ENCODE measurements around the gene IFITM10.

IFITM10 gene

GRCh38 chr11:1763336-1763795 lies 13.0 kb upstream of the IFITM10 start:
- in situ Hi-C loops (cut with HindIII; ENCODE audit: low sequenced_read_pairs) = no loop called here

GRCh38 chr11:1762537-1763302 lies 12.3 kb upstream of the IFITM10 start:
- TF ChIP-seq CTCF (IDR thresholded peaks at IDR 0.05; ENCODE audit: low read depth, low read length) = no peak
- H3K4me3 ChIP-seq (ENCODE audit: low read depth, low read length) = peak overlapping the region; percentile 65
- DNase-seq (ENCODE audit: low read depth, low spot score) = no peak
- in situ Hi-C loops (cut with HindIII; ENCODE audit: low sequenced_read_pairs) = no loop called here

More at GRCh38 chr11:1763336-1763795, 13.0 kb upstream of the IFITM10 start:
- peak overlapping the region; percentile 65 for H3K4me3 ChIP-seq (ENCODE audit: low read depth, low read length)
- TF ChIP-seq CTCF (IDR thresholded peaks at IDR 0.05; ENCODE audit: low read depth, low read length) = no peak
- DNase-seq (ENCODE audit: low read depth, low spot score) = no peak

- TF ChIP-seq CTCF (IDR thresholded peaks at IDR 0.05; ENCODE audit: low read depth, low read length) = no peak
- DNase-seq (ENCODE audit: low read depth, low spot score) = no peak
- peak overlapping the region; percentile 65 for H3K4me3 ChIP-seq (ENCODE audit: low read depth, low read length)
- in situ Hi-C loops (cut with HindIII; ENCODE audit: low sequenced_read_pairs) = no loop called here
Observed at GRCh38 chr11:1761857-1762536, 11.6 kb upstream of the IFITM10 start.

GRCh38 chr11:1761110-1761856 lies 10.9 kb upstream of the IFITM10 start:
- TF ChIP-seq CTCF (IDR thresholded peaks at IDR 0.05; ENCODE audit: low read depth, low read length) = no peak
- no peak for DNase-seq (ENCODE audit: low read depth, low spot score)
- H3K4me3 ChIP-seq (ENCODE audit: low read depth, low read length) = no peak overlapping the region

GRCh38 chr11:1760351-1761109 lies 10.1 kb upstream of the IFITM10 start:
- H3K4me3 ChIP-seq (ENCODE audit: low read depth, low read length) = no peak overlapping the region
- in situ Hi-C loops (cut with HindIII; ENCODE audit: low sequenced_read_pairs) = no loop called here
- no peak for DNase-seq (ENCODE audit: low read depth, low spot score)
- TF ChIP-seq CTCF (IDR thresholded peaks at IDR 0.05; ENCODE audit: low read depth, low read length) = no peak

More at GRCh38 chr11:1761110-1761856, 10.9 kb upstream of the IFITM10 start:
- in situ Hi-C loops (cut with HindIII; ENCODE audit: low sequenced_read_pairs) = no loop called here

GRCh38 chr11:1759851-1760220 lies 9.4 kb upstream of the IFITM10 start:
- H3K4me3 ChIP-seq (ENCODE audit: low read depth, low read length) = no peak overlapping the region
- no peak for TF ChIP-seq CTCF (IDR thresholded peaks at IDR 0.05; ENCODE audit: low read depth, low read length)
- DNase-seq (ENCODE audit: low read depth, low spot score) = no peak
- in situ Hi-C loops (cut with HindIII; ENCODE audit: low sequenced_read_pairs) = no loop called here
